SHP77 treated with DMSO at 0.1 percent for 48 hours (cell line): Measurements from ENCODE around the gene NOTUM.

Source experiments
- DNase-seq: peaks from one replicate; lab custom pipeline; 2025; lab: John Stamatoyannopoulos, UW

NOTUM gene

GRCh38 chr17:81935709-81936084 is 25.3 kb downstream of the NOTUM start:
- DNase-seq = no peak

GRCh38 chr17:81934850-81935708 is 25.9 kb downstream of the NOTUM start:
- no peak for DNase-seq

DNA sequence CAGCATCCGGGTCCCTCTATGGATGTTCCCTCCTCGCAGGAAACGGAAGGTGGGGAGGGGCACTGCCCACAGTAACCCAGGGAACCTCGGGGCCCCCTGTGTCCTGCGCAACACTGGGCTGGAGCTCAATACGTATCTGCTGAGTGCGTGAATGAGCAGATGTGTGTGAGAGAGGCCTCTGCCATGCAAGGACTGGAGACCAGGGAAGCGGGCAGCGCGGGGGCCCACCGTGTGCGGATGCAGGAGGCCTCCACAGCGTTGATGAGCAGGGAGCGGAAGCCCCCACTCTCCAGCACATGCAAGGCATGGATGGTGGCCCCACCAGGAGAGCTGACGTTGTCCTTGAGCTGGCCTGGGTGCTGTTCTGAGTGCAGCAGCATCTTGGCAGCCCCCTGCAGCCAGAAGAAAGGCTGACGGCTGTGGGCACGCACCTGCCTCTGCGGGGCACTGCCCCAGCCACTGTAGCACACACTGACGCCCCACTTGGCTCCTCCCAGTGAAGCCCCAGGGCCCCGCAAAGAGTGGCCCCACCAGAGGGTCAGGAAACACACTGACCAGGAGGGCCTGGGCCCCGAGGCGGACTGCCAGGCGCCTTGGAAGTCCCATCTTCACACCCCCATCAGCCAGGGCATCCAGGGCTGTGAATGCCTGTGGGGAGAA is 26.8 kb downstream of the NOTUM start:
- DNase-seq = no peak

DNA sequence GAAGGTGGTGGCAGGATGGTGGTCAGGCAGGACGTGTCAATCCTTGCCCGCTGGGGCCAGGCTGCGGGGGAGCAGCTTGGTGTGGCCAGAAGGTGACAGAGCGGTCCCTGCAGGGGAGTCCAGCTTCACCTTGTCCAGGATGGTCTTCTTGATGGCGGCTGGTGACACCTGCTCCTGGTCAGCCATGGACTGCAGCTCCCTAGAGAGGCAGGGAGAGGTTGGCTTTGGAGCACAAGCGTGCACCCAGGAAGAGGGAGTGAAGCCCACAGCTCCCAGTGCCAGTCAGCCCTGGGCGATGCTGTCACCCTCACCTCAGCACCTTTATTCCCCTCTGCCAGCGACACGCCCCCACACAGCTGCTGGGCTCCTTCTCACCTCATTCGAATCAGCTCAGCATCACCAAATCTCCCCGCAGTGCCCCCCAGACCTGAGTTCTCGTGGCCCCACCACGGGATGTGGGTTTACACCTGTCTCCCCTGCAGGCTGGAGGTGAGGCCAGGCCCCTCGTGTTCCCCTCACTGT is 27.7 kb downstream of the NOTUM start:
- no peak for DNase-seq

DNA sequence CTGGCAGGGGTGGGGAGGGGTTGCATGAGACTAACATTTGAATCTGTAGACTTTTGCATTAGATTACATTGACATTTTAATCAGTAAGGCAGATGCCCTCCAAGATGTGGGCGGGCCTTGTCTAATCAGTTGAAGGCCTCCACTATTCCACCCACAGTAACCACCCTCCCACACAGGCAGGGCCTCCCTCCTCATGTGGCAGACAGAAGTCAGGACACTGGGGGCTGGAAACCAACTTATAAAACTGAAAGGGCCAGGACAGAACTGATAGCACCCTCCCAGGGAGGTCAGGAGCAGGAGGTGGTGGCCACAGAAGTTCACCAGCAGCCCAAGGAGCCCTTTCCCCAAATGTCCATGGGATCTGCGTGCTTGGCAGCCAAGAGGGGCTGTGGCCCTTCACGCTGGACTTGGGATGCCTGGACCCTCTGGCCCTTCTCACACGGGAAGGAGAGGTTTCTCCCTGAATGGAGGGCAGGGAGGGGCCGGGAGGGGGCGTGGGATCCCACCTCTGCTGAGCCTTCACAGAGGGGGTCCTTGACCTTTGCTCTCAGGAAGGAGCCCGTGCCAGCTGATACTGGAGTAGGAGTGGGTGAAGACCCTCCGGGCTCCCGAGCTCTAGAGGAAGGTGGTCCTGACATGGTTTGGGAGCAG is 28.5 kb downstream of the NOTUM start:
- no peak for DNase-seq

DNA sequence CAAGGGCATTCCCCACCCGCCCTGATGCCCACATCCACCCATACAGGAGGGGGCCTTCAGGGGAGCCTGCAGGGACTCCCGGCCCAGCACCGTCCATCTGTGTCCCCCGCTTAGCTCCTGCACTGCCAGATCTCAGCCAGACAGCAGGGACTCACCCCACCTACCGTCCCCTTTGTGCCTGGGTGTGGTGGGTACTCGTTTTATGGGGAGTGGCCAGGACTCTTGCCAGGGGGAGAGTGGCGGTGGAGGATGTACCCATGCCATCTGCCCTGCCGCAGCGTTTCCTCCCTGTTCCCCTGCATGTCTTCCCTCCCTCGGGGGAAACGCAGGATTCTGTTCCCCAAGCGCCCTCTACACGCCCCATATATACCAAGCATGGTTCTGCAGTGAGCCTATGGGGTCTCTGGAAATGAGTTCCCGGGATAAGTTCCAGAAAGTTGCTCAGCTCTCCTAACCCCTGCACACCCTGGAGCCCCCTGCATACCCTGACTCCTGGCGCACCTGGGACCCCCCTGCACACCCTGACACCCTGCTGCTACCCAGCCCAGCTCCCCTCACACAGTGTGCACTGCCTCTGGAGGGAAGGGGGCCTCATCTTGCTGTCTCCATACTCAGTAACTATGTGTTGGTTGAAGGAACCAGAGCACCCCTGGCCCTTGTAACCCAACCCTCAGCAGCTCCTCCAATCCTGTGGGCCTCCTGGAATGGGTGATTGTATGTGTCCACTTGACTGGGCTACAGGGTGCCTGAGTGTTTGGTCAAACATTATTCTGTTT is 29.2 kb downstream of the NOTUM start:
- no peak for DNase-seq

DNA sequence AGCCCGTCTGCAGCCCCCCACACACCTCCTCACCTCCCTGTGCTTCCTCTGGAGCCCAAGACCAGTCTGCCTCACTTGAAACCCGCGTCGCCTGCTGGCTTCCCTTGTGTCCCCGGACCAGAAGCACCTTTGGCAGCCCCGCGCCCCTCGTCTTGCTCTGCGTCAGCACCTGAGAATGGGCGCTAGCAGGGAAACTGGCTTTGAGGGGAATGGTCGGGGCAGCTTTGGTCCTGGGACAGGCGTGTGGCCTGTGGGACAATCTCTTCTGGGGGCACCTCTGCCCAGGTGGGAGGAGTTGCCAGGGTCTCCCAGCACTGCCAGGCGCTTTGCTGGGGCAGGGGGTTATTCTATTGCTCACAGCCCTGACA is 29.8 kb downstream of the NOTUM start:
- no peak for DNase-seq

DNA sequence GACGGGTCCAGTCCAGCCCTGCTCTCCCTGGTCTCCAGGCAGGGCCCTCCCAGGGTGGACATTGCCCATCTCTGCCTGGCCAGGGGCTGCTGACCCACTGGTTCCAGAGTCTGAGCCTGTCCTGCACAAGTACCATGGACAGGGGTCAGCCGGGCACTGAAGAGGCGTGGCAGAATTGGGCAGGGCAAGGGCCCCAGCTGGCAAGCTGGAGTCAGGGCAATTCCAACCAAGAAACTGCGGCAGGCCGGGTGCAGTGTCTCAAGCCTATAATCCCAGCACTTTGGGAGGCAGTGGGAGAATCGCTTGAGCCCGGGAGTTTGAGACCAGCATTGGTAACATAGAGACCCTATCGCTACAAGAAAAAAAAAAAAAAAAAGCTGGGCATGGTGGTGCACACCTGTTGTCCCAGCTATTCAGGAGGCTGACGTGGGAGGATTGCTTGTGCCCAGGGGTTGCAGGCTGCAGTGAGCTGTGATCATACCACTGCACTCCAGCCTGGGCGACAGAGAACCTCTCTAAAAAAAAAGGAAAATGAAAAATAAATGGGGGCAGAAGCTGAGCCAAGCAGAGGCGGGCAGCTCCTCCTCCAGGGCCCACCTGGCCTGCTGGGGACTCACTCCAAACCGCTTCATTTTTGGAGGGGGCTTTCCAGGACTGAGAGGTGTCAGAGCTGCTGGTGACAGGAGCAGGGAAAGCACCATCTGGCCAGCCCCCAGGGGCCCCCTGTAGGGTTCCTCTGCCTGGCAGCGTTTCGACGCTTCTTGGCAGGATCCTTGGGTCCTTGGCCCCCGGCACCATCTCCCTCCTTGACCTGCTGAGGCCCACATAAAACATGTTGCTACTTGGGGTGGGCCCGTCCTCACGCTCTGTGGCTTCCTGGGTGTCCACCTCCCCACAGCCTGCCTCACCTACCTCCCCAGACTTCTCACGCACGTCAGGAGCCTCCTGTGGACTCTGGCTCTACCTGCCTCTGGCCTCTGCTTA is 30.6 kb downstream of the NOTUM start:
- no peak for DNase-seq

GRCh38 chr17:81929253-81930141 is 31.5 kb downstream of the NOTUM start:
- DNase-seq = no peak

DNA sequence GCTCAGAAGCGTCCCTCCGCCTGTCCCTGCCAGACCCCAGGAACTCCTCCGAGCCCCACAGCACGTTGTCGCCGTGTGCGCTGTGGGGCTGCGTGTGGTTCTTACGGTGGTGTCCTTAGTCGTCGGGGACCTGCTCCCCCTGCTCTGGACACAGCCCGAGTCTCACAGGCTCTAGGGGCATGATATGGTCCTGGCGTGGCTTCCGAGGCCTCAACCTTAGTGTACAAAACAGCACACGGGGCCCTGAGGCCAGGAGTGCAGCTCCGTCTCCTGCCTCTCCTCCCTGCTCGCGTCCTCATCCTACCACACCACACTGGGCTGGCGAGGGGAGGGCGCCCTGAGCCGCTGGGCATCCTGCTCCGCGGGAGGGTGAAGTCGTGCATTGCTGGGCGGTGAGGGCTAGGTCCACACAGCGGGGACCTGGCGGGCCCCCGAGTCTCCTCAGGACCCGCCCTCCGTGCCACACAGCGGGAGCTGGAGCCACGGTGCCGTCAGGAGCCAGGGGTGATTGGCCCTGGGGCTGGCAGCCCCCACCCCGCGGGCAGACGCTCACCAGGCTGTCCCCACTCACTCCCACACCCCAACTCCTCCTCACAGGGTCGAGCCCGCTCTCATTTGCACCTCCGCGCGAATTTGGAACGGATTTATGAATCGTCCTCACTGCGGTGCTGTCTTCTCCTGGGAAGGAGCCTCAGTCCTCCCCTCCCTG is 32.3 kb downstream of the NOTUM start:
- DNase-seq = no peak

GRCh38 chr17:81927653-81928543 is 33.1 kb downstream of the NOTUM start, which contains the start of gene MAFG:
TSS of gene MAFG (minus strand) at chr17:81927735. CDS start at chr17:81923185, 4,550 bp downstream.
- DNase-seq = peak; percentile 92

DNA sequence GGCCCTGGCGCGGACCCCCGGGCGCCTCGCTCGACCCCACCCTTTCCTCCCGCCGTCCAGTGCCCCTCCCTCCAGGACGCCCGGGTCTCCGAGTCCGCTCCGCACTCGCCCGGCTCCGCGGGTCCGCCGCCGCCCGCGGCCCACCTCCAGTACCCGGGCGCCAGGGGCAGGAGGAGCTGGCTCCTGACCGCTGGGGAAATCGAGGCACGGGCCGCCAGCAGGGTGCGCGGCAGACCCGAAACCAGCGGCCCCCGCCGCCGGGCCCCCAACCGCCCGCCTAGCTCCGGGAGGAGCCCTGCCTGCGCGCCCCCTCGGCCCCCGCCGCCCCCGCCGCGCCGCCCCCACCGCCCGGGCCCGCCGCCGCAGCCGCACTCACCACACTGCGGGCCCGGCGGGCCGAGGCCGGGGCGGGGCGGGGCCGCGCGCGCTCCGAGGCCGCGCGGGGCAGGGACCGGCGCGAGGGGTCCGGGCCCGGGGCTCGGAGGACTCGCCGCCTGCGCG is 33.8 kb downstream of the NOTUM start:
- no peak for DNase-seq

DNA sequence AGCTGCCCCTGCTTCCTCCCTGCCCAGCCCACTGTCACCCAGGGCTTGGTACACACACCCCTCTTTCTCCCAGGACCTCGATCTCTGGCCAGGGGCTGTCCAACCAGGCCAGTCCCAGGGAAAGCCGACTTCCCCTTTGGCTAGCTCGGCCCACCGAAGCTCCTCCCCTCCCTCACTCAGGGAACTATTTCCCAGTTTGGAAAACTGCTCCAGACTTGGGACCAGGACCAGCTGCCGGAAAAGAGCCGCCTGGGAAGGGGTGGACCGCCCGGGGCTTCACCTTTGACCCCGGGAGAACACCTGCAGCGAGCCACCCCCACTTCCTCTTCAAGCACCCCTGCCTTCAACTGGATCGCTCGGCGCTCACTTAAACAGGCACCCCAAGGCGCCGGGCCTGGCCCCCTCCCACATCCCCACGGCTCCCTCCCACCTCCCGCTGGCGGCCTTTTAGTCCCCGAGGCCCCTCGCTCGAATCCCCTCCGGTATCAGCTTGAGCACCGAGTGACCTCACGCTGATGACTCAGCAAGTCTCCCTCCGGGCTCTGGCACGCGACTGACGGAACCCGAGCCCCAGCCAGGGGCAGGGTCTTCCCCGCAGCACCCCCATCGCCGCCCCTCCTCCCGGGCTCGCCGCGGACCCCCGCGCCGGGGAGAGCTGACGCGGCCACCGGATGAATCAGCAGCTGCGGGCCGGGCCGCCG is 34.4 kb downstream of the NOTUM start:
- DNase-seq = peak; percentile 10

DNA sequence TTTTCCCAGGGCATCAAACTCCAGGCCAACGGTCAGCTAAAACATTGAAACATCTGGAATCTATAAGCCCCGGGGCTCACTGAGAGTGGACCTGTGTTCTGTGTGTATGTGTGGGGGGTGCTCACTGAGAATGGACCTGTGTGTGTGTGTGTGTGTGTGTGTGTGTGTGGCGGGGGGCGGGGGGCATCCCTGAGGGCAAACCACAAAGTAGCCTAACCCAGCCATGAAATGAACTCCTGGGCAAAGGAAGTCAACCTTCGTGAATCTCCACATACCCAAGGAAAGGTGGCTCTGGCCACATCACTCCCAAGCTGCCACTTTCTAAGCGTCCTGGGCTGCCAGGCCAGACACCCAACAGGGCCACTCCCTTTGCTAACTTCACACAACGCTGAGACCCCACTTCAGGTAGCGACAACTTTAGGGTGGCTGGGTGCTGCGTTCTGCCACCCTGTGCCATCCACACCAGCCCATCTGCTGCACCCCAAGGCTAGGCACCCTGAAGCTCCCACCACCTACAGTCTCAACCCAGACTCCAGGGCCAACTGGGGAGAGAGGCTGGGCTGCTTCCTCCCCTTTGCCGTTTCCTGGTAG is 35.0 kb downstream of the NOTUM start:
- no peak for DNase-seq

- DNase-seq = no peak
These were observed 36.1 kb downstream of the NOTUM start for GRCh38 chr17:81924557-81925532.
